Transverse colon (tissue), 4 donors: ENCODE measurements around the gene HIGD2A. TPM values are rescaled to one million over a fixed set of nuclear protein-coding genes. Genes with fewer than 3 reads are reported as not detected.

ENCODE experiments used
- DNase-seq: peaks from one replicate; pipeline ENCODE4 v3.0.0-alpha.2; 2019
- H3K27ac ChIP-seq, 4 donors: fragments of 200-600 bp; sonication (generic); 2 replicates each; pipeline ENCODE4 v1.5.1; 2016 to 2018; ENCODE audit warnings: inconsistent platforms in 4 of 4
- H3K27me3 ChIP-seq: fragments of 200-600 bp; sonication (generic); 2 replicates; pipeline ENCODE4 v1.5.1; 2017; ENCODE audit warnings: inconsistent platforms
- H3K36me3 ChIP-seq, 4 donors: fragments of 200-600 bp; sonication (generic); 2 replicates each; pipeline ENCODE4 v1.5.1; 2017 to 2019; ENCODE audit warnings: inconsistent platforms in 4 of 4
- H3K4me1 ChIP-seq, 4 donors: fragments of 200-600 bp; sonication (generic); 2 replicates each; pipeline ENCODE4 v1.5.1; 2017 to 2020; ENCODE audit warnings: inconsistent platforms in 4 of 4
- H3K4me3 ChIP-seq, 4 donors: fragments of 200-600 bp; sonication (generic); 1 replicate in 1 of 4; 2 replicates in 3 of 4; pipeline versions ENCODE4 v1.5.1 to v1.6.1; 2017 to 2019; ENCODE audit warnings: inconsistent platforms in 4 of 4
- H3K9me3 ChIP-seq, 2 donors: fragments of 200-600 bp; sonication (generic); 2 replicates each; pipeline ENCODE4 v1.5.1; 2017 to 2019; ENCODE audit warnings: inconsistent platforms in 2 of 2
- EP300 ChIP-seq: sonication (generic); formaldehyde crosslinking; IDR thresholded peaks from one replicate; pipeline ENCODE4 v1.6.1; 2017; ENCODE audit warnings: antibody characterized with exemption, low read depth
- POLR2A ChIP-seq: fragments of 450-650 bp; IDR thresholded peaks from one replicate; pipeline ENCODE4 v1.6.1; 2016; ENCODE audit warnings: antibody characterized with exemption, mild to moderate bottlenecking, moderate library complexity
- POLR2AphosphoS5 ChIP-seq, 3 donors: sonication (generic); formaldehyde crosslinking; IDR thresholded peaks; one replicate each; pipeline ENCODE4 v1.6.1; 2016; ENCODE audit warnings: antibody characterized with exemption in 3 of 3
- WGBS, 2 donors: methylation state at CpG; one replicate each; pipeline ENCODE4 v1.1.5; 2018; ENCODE audit warnings: low coverage in 1 of 2; 5-methylcytosine and 5-hydroxymethylcytosine counted together
- in situ Hi-C, 4 donors: fragments of 200-750 bp; cut with MboI; loops; one replicate each; pipeline versions ENCODE4 v1.15.0 to v1.15.1; 2017; ENCODE audit warnings: low sequenced_read_pairs in 3 of 4, low pct_ligation_motif_present in 1 of 4, low pct_unique_long_range_greater_than_20kb in 1 of 4
- intact Hi-C: fragments of 100-400 bp; cut with DNase I; formaldehyde crosslinking; loops from one replicate; pipeline ENCODE4 v1.15.1; 2023; ENCODE audit warnings: low total_unique reads
- total RNA-seq, 4 donors: library from RNA; depleted of rRNA; stranded (reverse); fragments of >200 nt; gene quantifications; one replicate each; pipeline ENCODE4 v1.1.0, GENCODE V29; 2016
- TF ChIP-seq, protein P1 (sequence below), 5 experiments: fragments of 200-600 bp in 3 of 5; fragments of 450-650 bp in 2 of 5; sonication (generic) in 3 of 5; IDR thresholded peaks; 1 replicate in 2 of 5; 2 replicates in 3 of 5; pipeline ENCODE4 v1.5.1; 2016 to 2017; ENCODE audit warnings: antibody characterized with exemption in 5 of 5, inconsistent platforms in 3 of 5, mild to moderate bottlenecking in 2 of 5, moderate library complexity in 1 of 5

Gene HIGD2A
- total RNA-seq, 4 donors from 2014 or later: 158 to 320 (median 207) TPM

DNA sequence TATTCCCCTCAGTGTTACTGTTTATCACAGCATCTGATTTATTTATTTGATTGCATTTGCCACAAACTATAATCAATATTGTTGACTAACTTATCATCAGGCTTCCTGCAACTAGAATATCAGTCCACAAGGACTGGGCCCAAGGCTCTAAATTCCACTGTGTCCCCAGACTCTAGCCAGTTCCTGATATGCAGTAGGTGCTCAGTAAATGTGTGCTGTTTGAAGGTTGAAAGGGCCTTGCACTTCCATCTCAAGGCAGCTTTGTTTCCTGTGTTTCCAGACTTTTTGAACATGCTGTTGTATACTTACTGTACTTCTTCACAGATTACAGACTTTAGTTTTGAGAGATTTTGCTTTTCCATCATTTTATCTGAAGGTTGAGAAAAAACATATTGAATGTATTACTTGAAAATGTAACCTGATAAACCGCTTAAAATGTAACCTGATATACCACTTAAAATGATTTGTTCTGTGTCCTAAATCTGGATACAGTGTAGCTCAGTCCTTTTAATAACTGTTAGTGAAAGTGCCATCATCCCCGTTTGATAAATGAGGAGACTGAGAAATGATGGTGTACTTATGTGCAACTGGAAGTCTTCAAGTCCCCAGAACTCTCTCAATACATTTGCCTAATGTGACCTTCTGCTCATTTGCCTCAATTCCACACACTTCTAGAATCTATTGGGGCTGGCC is 45.6 kb upstream of the HIGD2A start:
- Histone ChIP-seq H3K4me3 (no peak overlapping the region), H3K27me3 (no peaks in the 10 kb centered on the region), H3K27ac (no peak overlapping the region), H3K36me3 (peaks cover 0 to 30% (median 12%) of the 10 kb centered on the region in 4 donors), H3K9me3 (no peaks in the 10 kb centered on the region), H3K4me1 (no peaks in the 10 kb centered on the region)
- intact Hi-C loops: no loop called here
- TF ChIP-seq POLR2A (no peak), POLR2AphosphoS5 (IDR thresholded peaks at IDR 0.05) (no peak), EP300 (no peak)
- TF ChIP-seq, protein P1, sequence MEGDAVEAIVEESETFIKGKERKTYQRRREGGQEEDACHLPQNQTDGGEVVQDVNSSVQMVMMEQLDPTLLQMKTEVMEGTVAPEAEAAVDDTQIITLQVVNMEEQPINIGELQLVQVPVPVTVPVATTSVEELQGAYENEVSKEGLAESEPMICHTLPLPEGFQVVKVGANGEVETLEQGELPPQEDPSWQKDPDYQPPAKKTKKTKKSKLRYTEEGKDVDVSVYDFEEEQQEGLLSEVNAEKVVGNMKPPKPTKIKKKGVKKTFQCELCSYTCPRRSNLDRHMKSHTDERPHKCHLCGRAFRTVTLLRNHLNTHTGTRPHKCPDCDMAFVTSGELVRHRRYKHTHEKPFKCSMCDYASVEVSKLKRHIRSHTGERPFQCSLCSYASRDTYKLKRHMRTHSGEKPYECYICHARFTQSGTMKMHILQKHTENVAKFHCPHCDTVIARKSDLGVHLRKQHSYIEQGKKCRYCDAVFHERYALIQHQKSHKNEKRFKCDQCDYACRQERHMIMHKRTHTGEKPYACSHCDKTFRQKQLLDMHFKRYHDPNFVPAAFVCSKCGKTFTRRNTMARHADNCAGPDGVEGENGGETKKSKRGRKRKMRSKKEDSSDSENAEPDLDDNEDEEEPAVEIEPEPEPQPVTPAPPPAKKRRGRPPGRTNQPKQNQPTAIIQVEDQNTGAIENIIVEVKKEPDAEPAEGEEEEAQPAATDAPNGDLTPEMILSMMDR (IDR thresholded peaks at IDR 0.05): no peak
- no peak for DNase-seq
- in situ Hi-C loops: loop anchor here in 1 of 4 donors (25.0 kb wide), 1 partner anchor 606 kb away; no protein-coding TSS in a partner anchor
- WGBS, 2 donors: 78% methylated on average over 2 of the region's 2 CpGs

DNA sequence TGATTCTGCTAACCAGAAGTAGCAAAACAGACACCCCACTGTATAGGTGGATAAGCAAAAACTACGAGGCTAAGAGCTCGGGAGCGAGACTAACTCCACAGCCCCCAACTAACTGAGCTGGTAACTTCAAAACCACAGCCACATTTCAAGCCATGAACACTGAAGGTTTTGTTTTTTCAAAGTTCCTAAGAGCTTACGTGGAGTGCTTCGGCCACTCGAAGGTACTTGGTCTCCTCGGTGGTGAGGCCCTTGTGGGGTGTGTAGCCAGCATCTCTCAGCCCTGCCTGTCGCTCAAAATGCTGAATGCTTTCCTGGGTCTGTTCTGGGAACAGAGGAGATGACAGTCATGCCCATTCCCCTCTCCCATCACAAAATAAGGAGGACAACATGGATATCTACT is 38.1 kb upstream of the HIGD2A start:
- H3K36me3 ChIP-seq: peaks cover 0 to 71% (median 33%) of the 10 kb centered on the region in 4 donors
- H3K9me3 ChIP-seq: no peaks in the 10 kb centered on the region
- WGBS, 2 donors: 99% methylated on average over 8 of the region's 8 CpGs; no CpG with 5 or more reads in 1 of the 2 donors
- TF ChIP-seq EP300 (no peak), POLR2AphosphoS5 (IDR thresholded peaks at IDR 0.05) (no peak), POLR2A (no peak)
- TF ChIP-seq, protein P1 (IDR thresholded peaks at IDR 0.05): no peak
- H3K4me3 ChIP-seq: no peak overlapping the region
- in situ Hi-C loops: no loop called here
- H3K27ac ChIP-seq: no peak overlapping the region
- no peaks in the 10 kb centered on the region for H3K4me1 ChIP-seq
- intact Hi-C loops: no loop called here
- no peaks in the 10 kb centered on the region for H3K27me3 ChIP-seq
- no peak for DNase-seq

DNA sequence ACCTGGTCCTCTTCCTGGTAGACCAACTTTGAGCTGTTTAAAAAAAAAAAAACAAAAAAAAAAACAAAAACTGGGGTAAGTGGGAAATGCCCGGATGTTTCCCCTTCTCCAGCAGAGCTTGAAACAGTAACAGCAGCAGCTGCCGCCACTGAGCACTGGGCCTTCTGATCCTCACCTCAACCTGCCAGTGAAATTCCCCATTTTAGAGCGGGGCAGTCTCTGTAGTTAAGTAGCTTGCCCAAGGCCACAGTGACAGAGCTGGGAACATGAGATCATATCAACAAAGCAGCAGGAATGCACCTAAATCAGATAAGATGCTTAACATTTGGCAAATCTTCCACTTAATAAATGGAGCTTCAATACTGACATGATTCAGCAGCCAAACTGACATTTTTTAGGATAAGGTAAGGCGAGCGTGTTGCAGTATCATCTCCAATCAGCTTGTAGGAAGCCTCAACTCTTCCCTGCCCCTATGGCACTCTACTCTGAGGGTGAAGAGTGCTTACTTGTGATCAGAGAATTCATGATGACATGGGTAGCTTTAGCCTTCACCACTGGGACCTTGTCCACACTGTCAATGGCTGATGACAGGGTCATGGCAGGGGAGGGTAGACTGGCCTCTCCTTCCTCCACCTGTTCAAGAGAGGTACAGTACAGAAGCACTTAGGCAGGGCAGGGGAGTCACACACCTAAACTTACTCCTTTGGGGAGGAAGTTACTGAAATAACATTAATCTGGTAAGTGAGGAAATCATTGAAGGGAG is 36.3 kb upstream of the HIGD2A start:
- H3K27me3 ChIP-seq: no peaks in the 10 kb centered on the region
- TF ChIP-seq, protein P1 (IDR thresholded peaks at IDR 0.05): no peak
- TF ChIP-seq POLR2A (no peak), POLR2AphosphoS5 (IDR thresholded peaks at IDR 0.05) (no peak), EP300 (no peak)
- H3K27ac ChIP-seq: no peak overlapping the region
- no peak overlapping the region for H3K4me3 ChIP-seq
- no peaks in the 10 kb centered on the region for H3K9me3 ChIP-seq
- no peaks in the 10 kb centered on the region for H3K4me1 ChIP-seq
- 90% methylated on average over 5 of the region's 5 CpGs; no CpG with 5 or more reads in 1 of the 2 donors for WGBS, 2 donors
- in situ Hi-C loops (no loop called here), intact Hi-C loops (no loop called here)
- DNase-seq: no peak
- peaks cover 0 to 63% (median 30%) of the 10 kb centered on the region in 4 donors for H3K36me3 ChIP-seq

DNA sequence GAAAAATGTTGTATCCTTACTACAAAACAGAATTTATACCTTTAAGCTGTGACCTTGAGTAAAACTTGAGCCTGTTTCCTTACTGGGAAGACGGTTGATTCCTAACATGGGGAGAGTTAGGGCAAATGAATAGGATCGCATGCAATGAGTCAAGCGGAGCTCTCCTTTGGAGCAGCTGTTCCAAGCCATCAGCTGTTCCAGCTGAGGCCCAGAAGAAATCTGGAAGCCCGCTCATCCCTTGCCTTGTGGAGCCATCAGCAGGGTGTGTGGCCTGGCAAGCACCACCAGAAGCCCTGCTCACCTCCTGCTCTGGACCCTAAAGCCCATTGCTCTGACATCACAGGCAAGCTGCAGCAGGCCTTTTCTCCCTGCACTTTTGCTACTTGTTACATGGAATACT is 35.0 kb upstream of the HIGD2A start:
- DNase-seq: no peak
- Histone ChIP-seq H3K27ac (no peak overlapping the region), H3K9me3 (no peaks in the 10 kb centered on the region), H3K4me3 (no peak overlapping the region), H3K36me3 (peaks cover 0 to 55% (median 24%) of the 10 kb centered on the region in 4 donors), H3K4me1 (no peaks in the 10 kb centered on the region), H3K27me3 (no peaks in the 10 kb centered on the region)
- in situ Hi-C loops: no loop called here
- 95% methylated on average over 4 of the region's 4 CpGs; no CpG with 5 or more reads in 1 of the 2 donors for WGBS, 2 donors
- no peak for TF ChIP-seq EP300
- TF ChIP-seq POLR2AphosphoS5 (IDR thresholded peaks at IDR 0.05): no peak
- TF ChIP-seq, protein P1 (IDR thresholded peaks at IDR 0.05): no peak
- TF ChIP-seq POLR2A: no peak
- intact Hi-C loops: no loop called here
